Epidermal melanocyte (primary cell): ENCODE measurements around the gene LRRC7.

Source experiments
- DNase-seq: peaks from one replicate; pipeline ENCODE4 v3.0.0; 2011; ENCODE audit warnings: low spot score; ENCODE audit not compliant: insufficient read length

LRRC7 gene

GRCh38 chr1:70085521-70085920 is 517.8 kb downstream of the LRRC7 start:
- DNase-seq: no peak

DNA sequence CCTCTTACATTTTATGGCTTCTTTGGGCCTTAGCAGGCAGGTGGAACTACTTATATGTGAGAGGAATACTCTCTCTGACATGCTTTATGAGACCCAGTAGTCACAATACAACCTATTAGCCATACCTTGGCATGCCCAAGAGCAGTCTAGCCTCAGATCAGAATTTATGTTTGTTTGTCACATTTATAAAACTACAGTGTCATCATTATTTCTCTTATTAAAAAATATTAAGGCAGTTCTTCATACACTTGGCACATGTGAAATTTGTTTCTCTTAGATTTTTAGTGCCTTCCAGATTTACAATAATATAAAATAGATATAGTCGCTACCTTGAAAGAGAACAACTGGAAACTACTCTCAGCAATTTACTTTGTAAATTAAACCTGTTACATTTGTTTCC is 519.2 kb downstream of the LRRC7 start:
- DNase-seq: no peak

- no peak for DNase-seq
Measured at GRCh38 chr1:70090141-70090540, 522.4 kb downstream of the LRRC7 start.

DNA sequence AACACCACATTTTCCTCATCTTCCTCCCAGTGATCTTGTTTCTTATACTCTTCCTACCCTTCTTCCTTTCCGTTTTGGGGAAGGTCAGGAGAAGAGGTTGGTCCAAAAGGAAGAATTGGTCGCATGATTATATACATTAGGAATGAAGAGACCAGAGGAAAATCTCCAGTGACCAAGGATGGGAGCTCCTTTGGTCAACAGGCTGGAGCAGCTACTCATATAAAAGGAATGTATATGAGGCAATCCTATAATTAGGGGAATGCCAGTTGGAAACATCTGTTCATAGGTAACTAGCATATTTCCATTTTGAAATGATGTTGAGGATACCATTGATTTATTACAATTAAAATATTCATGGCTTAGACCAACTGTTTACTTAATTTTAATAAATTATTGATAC is 523.2 kb downstream of the LRRC7 start:
- no peak for DNase-seq

DNA sequence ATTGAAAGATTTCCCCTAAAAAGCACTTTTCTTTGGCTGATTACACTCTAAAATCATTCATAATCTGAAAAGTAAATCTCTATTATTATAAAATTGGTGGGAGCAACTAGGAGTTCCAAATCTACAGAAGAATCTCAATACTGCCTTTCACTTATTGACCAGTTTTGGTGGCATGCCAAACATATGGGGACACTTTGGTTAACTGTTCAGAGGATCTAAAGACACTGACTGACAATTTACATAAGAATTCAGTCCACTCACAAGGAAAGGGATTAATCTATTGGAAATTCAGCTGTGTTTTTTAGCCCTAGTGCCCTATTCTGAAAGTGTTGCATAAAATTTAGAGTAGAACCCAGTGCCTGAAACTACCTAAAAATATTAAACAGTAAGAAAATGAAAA is 524.1 kb downstream of the LRRC7 start:
- DNase-seq: no peak

DNA sequence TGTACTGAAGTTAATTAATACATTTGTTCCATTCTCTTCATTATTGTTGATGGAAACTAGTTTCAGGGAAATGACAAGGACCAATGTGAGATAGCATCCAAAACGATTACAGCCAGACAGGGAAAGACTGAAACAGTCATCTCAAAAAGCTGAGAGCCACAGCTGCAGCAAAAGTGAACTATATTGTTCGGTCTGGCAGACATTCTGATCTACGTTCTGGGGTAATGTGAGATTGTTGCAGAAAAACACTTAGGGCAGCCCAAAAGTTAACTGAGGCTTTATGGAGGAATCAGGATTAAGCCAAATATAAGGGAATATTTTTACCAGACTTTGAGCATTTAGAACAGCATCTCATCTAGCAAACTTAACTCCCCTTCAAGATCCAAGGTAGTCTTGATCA is 524.8 kb downstream of the LRRC7 start:
- DNase-seq: no peak

DNA sequence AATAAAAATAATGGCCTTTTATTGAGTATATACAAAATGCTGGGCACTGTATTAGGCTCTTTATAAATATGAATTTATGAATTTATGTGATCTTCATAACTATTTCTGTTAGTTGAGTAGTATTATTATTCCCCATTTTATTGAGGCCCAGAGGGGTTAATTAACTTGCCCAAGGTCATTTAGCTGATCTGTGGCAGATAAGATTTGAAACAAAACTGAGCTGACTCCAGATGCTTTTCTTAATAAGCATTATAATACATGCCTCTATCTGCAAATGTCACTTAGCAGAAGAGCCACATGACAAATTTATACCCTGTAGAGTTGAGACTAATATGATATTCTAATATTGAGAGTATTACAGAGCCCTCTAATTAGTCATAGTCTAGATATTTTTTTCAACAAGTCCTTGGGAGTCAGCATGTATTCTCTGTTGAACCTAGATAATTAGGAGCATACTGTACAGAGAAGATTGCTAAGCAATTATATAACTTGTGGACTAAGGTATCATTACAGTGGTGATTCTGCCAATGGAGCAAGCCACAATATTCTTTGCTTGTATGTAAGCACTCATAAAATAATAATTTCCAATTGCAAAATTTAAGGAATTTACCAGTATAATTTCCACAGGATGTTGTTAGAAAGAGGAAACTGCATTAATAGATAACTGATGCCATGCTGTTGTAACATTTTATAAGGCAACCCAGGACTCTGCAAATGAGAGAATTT is 525.7 kb downstream of the LRRC7 start:
- no peak for DNase-seq

DNA sequence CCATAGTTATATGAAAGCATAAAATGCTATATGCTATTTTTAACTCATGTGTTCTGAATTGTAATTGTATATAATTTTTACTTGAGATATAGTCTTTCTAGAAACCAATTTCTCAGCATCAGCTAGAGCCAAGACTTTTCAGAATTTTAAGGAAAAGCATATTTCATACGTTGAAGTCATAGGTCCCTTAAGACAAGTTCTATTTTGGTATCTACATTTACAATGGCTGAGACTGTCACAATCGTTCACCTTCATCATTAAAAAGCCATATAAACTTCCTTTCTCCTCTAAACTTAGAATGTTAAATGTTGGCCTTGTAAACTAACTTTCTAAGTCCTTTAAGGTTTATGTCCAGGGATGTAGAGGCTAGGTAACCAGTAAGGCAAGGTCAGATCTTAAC is 533.5 kb downstream of the LRRC7 start:
- no peak for DNase-seq

DNA sequence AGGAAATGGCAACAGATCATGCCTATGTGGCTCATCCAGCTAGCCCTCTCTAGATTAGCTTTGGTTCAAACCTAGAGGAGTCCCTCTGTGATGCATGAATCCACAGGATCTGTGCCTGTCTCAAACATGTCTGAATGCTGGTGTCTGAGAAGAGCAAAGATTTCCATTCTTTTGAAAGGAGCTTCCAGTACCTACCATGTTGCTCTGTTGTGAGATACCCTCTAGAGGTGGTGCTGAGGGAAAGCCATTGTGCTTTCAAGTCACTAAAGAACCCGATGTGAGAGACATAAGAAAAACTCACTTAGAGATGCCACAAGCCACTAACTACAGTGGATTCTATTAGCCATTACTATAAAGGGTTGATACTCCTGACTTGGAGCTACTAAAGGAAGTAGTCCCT is 534.1 kb downstream of the LRRC7 start:
- DNase-seq: no peak

GRCh38 chr1:70103770-70104169 is 536.0 kb downstream of the LRRC7 start:
- no peak for DNase-seq

GRCh38 chr1:70109241-70109640 is 541.5 kb downstream of the LRRC7 start:
- no peak for DNase-seq

DNA sequence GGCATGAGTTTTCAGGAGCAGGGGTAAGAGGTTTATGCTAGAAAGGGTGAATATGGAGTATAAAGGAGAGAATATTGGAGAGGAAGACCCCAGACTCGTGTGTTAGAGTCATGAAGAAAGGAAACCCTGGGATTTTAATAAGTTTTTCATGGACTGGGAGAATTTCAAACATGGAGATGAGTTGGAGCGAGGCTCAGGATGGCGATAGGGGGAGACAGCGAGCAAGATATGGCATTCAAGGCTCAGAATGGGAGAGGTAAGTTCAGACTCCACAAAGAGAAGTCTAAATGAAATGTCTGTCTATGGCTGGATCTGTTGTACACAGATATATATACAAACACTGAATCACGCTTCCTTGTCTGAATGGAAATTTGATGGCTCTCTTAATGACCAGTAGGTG is 545.1 kb downstream of the LRRC7 start:
- DNase-seq: no peak

GRCh38 chr1:70115315-70115714 is 547.6 kb downstream of the LRRC7 start:
- DNase-seq: no peak

DNA sequence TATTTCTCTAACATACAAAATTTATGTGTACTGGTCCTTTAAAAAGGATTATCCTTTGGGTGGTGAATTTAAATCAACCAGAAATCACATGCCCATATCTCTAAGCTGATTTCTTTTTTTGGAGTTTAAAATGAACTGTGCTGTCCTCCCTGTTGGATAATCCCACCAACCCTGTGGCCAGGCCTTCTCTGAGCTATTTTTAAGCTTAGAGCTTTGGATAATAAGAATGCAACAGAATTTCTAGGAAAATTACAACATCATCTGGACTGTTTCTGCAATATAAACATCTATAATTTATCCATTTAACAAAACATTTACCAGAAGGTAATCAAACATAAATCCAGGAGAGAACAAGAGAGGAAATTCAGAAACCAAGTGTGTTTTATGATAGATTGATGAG is 549.3 kb downstream of the LRRC7 start:
- no peak for DNase-seq

DNA sequence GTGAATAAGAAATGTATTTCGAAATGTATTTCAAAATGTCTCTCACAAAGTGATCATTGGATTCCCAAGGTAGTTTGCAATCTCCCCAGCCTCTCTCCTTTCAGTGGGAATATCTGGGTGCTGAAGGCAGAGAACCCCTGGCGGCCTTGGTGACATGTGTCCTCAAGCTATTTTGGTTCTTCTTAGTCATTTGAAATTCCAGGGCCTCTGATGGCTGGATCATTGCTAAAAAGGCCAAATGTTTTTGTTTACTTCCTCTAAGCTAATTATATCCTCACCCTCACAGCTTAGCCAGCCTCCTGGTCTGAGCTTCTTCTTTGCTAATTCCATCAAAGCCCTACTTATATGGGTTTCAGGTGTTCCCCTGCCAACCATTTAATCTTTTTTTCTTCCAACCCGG is 566.4 kb downstream of the LRRC7 start:
- DNase-seq: no peak

- DNase-seq: no peak
Measured at GRCh38 chr1:70140343-70140742, 572.6 kb downstream of the LRRC7 start.

GRCh38 chr1:70140894-70141293 is 573.2 kb downstream of the LRRC7 start:
- no peak for DNase-seq

- DNase-seq: no peak
Measured at GRCh38 chr1:70142075-70142474, 574.4 kb downstream of the LRRC7 start.

GRCh38 chr1:70143048-70143659 is 575.4 kb downstream of the LRRC7 start:
- no peak for DNase-seq

GRCh38 chr1:70146488-70146887 is 578.8 kb downstream of the LRRC7 start:
- no peak for DNase-seq

GRCh38 chr1:70150444-70150843 is 582.7 kb downstream of the LRRC7 start:
- no peak for DNase-seq

DNA sequence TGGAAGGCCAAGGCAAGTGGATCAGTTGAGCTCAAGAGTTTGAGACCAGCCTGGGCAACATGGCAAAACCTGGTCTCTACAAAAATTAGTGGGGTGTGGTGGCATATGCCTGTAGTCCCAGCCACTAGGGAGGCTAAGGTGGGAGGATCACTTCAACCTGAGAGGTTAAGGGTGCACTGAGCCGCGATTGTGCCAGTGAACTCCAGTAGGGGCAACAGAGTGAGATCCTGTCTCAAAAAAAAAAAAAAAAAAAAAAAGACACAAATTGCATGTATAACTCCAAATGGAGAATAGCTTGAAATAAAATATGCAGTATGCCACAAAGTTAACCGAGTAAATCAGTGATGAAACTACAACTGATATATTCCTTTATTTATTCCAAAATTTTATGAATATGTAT is 586.0 kb downstream of the LRRC7 start:
- DNase-seq: no peak

- no peak for DNase-seq
Measured at GRCh38 chr1:70156529-70157120, 588.9 kb downstream of the LRRC7 start.
